Nephron progenitor cell (in vitro differentiated cells): ENCODE measurements around the gene LKAAEAR1.
"Not testable (repeated sequence)": the region's sequence is repeated elsewhere in the genome, so short reads cannot be mapped to it uniquely, and the experiment has no call there.

Source experiments
- DNase-seq: peaks from one replicate; pipeline ENCODE4 v3.0.0; 2021
- H3K27ac Mint-ChIP-seq: 2 replicates; pipeline ENCODE4 v1.8.0; 2021; ENCODE audit warnings: mild to moderate bottlenecking, moderate library complexity, mixed read lengths
- H3K27me3 Mint-ChIP-seq: 2 replicates; pipeline ENCODE4 v1.8.0; 2021; ENCODE audit warnings: mild to moderate bottlenecking, low read depth, mixed read lengths; ENCODE audit not compliant: poor library complexity
- H3K36me3 Mint-ChIP-seq: 2 replicates; pipeline ENCODE4 v1.8.0; 2021; ENCODE audit warnings: low read depth, mixed read lengths
- H3K4me1 Mint-ChIP-seq: 2 replicates; pipeline ENCODE4 v1.8.0; 2021; ENCODE audit warnings: mixed read lengths
- H3K4me3 Mint-ChIP-seq: 2 replicates; pipeline ENCODE4 v1.8.0; 2021; ENCODE audit warnings: mild to moderate bottlenecking, moderate library complexity, mixed read lengths
- H3K9me3 Mint-ChIP-seq: 2 replicates; pipeline ENCODE4 v1.8.0; 2021; ENCODE audit warnings: mild to moderate bottlenecking, moderate library complexity, mixed read lengths
- TF ChIP-seq, protein P1 (sequence below): fragments of 200-600 bp; sonication (generic); IDR thresholded peaks from 2 replicates; pipeline ENCODE4 v1.5.0; 2021; ENCODE audit warnings: antibody characterized with exemption

LKAAEAR1 gene

DNA sequence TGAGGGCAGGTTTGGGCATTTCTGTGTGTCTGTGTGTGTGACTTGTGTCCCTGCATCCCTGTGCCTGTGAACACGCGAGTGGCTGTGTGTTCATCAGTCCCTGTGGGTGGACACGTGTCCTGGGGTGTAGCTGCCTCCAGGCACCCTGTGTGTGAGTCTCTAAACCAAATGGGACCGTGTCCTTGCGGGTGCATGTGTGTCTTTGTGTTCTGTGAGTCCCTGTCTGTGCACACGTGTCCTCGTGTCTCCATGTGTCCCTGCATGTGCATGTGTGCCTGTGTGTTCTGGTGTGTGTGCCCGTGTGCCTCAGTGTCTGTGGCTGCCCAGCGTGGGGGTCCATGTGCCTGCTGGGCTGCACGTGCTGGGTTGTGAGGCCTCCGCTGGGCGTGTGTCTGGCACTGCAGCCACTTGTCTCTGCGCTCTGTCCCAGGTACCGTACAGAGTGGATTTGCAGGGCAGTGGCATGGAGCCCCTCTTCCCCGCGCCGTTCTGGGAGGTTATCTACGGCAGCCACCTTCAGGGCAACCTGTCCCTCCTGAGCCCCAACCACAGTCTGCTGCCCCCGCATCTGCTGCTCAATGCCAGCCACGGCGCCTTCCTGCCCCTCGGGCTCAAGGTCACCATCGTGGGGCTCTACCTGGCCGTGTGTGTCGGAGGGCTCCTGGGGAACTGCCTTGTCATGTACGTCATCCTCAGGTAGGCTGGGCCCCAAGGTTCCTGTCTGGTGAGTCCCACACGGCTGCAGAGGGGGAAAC, 8.2 kb upstream of the LKAAEAR1 start:
- H3K4me1 Mint-ChIP-seq: peaks cover 6% of the 10 kb centered on the region
- H3K27me3 Mint-ChIP-seq: peaks cover 52% of the 10 kb centered on the region
- no peak overlapping the region for H3K27ac Mint-ChIP-seq
- H3K4me3 Mint-ChIP-seq: no peak overlapping the region
- H3K36me3 Mint-ChIP-seq: peaks cover 6% of the 10 kb centered on the region
- TF ChIP-seq, protein P1, sequence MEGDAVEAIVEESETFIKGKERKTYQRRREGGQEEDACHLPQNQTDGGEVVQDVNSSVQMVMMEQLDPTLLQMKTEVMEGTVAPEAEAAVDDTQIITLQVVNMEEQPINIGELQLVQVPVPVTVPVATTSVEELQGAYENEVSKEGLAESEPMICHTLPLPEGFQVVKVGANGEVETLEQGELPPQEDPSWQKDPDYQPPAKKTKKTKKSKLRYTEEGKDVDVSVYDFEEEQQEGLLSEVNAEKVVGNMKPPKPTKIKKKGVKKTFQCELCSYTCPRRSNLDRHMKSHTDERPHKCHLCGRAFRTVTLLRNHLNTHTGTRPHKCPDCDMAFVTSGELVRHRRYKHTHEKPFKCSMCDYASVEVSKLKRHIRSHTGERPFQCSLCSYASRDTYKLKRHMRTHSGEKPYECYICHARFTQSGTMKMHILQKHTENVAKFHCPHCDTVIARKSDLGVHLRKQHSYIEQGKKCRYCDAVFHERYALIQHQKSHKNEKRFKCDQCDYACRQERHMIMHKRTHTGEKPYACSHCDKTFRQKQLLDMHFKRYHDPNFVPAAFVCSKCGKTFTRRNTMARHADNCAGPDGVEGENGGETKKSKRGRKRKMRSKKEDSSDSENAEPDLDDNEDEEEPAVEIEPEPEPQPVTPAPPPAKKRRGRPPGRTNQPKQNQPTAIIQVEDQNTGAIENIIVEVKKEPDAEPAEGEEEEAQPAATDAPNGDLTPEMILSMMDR: no peak
- DNase-seq: no peak
- peaks cover 16% of the 10 kb centered on the region for H3K9me3 Mint-ChIP-seq

DNA sequence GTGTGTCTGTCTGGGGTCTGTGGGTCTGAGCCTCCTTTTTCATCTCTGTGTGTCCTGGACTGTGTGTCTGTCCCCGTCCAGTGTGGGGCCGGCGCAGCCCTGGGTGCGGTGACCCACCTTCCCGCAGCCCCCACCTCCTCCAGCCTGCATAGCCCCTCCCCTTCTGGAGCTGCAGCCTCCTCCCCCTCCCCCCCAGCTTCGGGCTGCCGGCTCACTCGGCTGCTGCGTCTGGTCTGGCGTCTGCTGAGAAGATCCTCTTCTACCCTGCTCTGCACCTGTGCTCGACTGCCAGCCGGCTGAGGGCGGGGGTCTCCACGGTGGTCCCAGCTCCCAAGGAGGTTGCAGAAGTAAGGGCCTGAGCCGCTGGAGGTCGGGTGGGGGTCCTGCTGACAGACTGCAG, 7.6 kb upstream of the LKAAEAR1 start:
- Mint-ChIP-seq H3K27ac (peak overlapping the region; percentile 75), H3K27me3 (peaks cover 55% of the 10 kb centered on the region), H3K4me3 (no peak overlapping the region), H3K4me1 (peaks cover 6% of the 10 kb centered on the region), H3K36me3 (peaks cover 3% of the 10 kb centered on the region), H3K9me3 (peaks cover 14% of the 10 kb centered on the region)
- peak; percentile 51 for DNase-seq
- TF ChIP-seq, protein P1: no peak

DNA sequence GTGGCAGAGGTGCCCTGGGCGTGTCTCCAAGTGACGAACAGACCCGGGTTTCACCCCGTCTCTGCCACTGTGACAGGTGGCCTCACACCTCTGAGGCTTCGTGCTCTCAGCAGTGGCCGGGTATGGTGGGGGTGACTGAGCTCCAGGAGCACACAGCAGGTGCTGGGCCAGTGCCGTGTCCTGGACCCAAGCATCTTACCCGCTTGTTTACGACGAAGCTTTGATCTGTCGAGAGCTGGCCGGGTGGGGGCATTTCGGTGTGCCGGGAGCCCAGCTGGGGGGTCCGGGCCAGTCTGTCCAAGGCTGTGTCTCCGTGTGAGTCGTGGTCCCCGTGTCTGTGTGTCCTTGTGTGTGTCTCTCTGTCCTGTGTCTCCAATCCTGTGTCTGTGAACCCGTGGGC, 7.1 kb upstream of the LKAAEAR1 start:
- Mint-ChIP-seq H3K36me3 (no peaks in the 10 kb centered on the region), H3K9me3 (peaks cover 15% of the 10 kb centered on the region), H3K27ac (peak overlapping the region; percentile 75), H3K4me3 (no peak overlapping the region), H3K27me3 (peaks cover 59% of the 10 kb centered on the region), H3K4me1 (peaks cover 6% of the 10 kb centered on the region)
- DNase-seq: no peak
- TF ChIP-seq, protein P1: no peak

DNA sequence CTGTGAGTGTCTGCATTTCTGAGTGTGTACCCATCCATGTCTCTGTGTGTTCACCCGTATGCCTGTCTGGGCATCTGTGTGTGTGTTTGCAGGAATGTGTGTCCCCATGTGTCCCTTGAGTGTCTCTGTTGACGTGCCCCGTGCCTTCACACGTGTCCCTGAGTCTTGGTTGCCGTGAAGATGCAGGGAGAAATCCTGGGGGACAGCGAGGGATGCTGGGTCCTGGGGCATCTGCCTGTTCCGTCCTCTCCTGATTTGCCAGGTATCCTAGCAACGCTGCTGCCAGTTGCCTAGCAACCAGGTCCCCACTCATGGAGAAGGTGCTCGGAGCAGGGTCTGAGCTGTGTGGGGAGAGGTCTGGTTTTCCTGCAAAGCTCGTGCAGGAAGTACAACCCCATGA, 6.0 kb upstream of the LKAAEAR1 start:
- DNase-seq: no peak
- Mint-ChIP-seq H3K4me1 (peaks cover 6% of the 10 kb centered on the region), H3K27ac (no peak overlapping the region), H3K9me3 (peaks cover 16% of the 10 kb centered on the region), H3K36me3 (no peaks in the 10 kb centered on the region), H3K27me3 (peaks cover 61% of the 10 kb centered on the region), H3K4me3 (no peak overlapping the region)
- TF ChIP-seq, protein P1: no peak

DNA sequence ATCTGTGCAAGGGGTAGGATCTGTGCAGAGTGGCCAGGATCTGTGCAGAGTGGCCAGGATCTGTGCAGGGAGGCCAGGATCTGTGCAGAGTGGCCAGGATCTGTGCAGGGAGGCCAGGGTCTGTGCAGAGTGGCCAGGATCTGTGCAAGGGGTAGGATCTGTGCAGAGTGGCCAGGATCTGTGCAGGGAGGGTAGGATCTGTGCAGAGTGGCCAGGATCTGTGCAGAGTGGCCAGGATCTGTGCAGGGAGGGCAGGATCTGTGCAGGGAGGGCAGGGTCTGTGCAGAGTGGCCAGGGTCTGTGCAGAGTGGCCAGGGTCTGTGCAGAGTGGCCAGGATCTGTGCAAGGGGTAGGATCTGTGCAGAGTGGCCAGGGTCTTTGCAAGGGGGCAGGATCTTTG, 4.4 kb upstream of the LKAAEAR1 start:
- not testable (repeated sequence) for DNase-seq, H3K27ac Mint-ChIP-seq, H3K4me3 Mint-ChIP-seq, H3K36me3 Mint-ChIP-seq
- peaks cover 16% of the 10 kb centered on the region for H3K9me3 Mint-ChIP-seq
- H3K4me1 Mint-ChIP-seq: peaks cover 11% of the 10 kb centered on the region
- H3K27me3 Mint-ChIP-seq: peaks cover 73% of the 10 kb centered on the region

DNA sequence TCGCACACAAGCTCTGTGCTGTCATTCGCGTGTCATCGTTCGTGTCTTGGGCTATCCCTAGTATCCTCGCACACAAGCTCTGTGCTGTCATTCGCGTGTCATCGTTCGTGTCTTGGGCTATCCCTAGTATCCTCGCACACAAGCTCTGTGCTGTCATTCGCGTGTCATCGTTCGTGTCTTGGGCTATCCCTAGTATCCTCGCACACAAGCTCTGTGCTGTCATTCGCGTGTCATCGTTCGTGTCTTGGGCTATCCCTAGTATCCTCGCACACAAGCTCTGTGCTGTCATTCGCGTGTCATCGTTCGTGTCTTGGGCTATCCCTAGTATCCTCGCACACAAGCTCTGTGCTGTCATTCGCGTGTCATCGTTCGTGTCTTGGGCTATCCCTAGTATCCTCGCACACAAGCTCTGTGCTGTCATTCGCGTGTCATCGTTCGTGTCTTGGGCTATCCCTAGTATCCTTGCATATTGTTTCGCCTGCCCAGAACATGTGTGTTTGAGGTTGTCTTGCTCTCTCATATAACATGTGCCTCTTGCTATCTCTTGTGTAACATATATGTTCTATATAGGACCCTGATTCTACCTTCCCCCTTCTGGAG, 3.1 kb upstream of the LKAAEAR1 start:
- Mint-ChIP-seq H3K4me1 (peaks cover 13% of the 10 kb centered on the region), H3K9me3 (peaks cover 16% of the 10 kb centered on the region), H3K27me3 (peaks cover 79% of the 10 kb centered on the region)
- not testable (repeated sequence) for H3K36me3 Mint-ChIP-seq, DNase-seq, H3K27ac Mint-ChIP-seq, H3K4me3 Mint-ChIP-seq

DNA sequence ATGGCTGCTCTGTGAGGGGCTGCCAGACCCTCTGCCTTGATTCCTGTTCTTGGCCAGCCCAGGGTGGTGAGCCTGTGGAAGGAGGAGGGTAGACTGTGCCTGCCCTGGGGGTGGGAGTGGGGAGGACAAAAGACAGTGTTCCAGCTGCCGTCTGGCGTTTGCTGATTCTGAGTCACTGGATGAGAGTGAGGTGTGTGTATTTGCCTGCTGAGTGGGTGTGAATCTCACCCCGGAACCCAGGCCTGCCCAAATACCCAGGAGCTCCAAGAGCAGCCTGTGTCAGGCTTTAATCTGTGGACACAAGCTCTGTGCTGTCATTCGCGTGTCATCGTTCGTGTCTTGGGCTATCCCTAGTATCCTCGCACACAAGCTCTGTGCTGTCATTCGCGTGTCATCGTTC, 2.6 kb upstream of the LKAAEAR1 start:
- TF ChIP-seq, protein P1: no peak
- Mint-ChIP-seq H3K27me3 (peaks cover 81% of the 10 kb centered on the region), H3K27ac (no peak overlapping the region), H3K4me3 (no peak overlapping the region), H3K36me3 (no peaks in the 10 kb centered on the region), H3K4me1 (peaks cover 15% of the 10 kb centered on the region), H3K9me3 (peaks cover 16% of the 10 kb centered on the region)
- DNase-seq: no peak
